WTC11 (cell line): ENCODE measurements around the gene SLC22A8. TPM values are rescaled to one million over a fixed set of nuclear protein-coding genes. Genes with fewer than 3 reads are reported as not detected.

Experiments
- ATAC-seq: fragments of 200-7000 bp; cut with Tn5 transposase; 2 replicates; pipeline ENCODE4 v1.10.0; 2021; ENCODE audit warnings: mild to moderate bottlenecking, moderate library complexity
- CTCF ChIA-PET: fragments of 300-600 bp; sonication (Branson Sonifier 250); formaldehyde crosslinking; loops from one replicate; lab custom pipeline; 2021; ENCODE audit warnings: antibody characterized with exemption; lab: Charles Lee
- POLR2A ChIA-PET: fragments of 350-600 bp; sonication (Branson Sonifier 250); formaldehyde crosslinking; loops from one replicate; lab custom pipeline; 2021; ENCODE audit warnings: antibody characterized with exemption; lab: Charles Lee
- DNase-seq: peaks from one replicate; pipeline ENCODE4 v3.0.0; 2021; ENCODE audit warnings: low spot score
- H3K27ac Mint-ChIP-seq: 2 replicates; pipeline ENCODE4 v1.8.0; 2021; ENCODE audit warnings: mixed read lengths
- H3K27me3 Mint-ChIP-seq: 2 replicates; pipeline ENCODE4 v1.8.0; 2021; ENCODE audit warnings: low read depth, mild to moderate bottlenecking, moderate library complexity, mixed read lengths
- H3K36me3 Mint-ChIP-seq: 2 replicates; pipeline ENCODE4 v1.8.0; 2021; ENCODE audit warnings: mixed read lengths
- H3K4me1 Mint-ChIP-seq: 2 replicates; pipeline ENCODE4 v1.8.0; 2022; ENCODE audit warnings: mixed read lengths
- H3K4me3 Mint-ChIP-seq: 2 replicates; pipeline ENCODE4 v1.8.0; 2021; ENCODE audit warnings: mild to moderate bottlenecking, moderate library complexity, mixed read lengths
- H3K9me3 Mint-ChIP-seq: 2 replicates; pipeline ENCODE4 v1.8.0; 2021; ENCODE audit warnings: mixed read lengths
- AFF4 ChIP-seq: sonication (generic); formaldehyde crosslinking; IDR thresholded peaks from 2 replicates; pipeline ENCODE4 v1.8.1; 2023; ENCODE audit warnings: mild to moderate bottlenecking, missing genetic modification reagents, borderline replicate concordance
- ATF1 ChIP-seq: sonication (generic); formaldehyde crosslinking; IDR thresholded peaks from 2 replicates; pipeline ENCODE4 v1.8.1; 2023; ENCODE audit warnings: mild to moderate bottlenecking, moderate library complexity, missing genetic modification reagents
- E2F4 ChIP-seq: sonication (generic); formaldehyde crosslinking; IDR thresholded peaks from 2 replicates; pipeline ENCODE4 v1.8.1; 2022; ENCODE audit warnings: low read depth, mild to moderate bottlenecking, moderate library complexity, missing genetic modification reagents, borderline replicate concordance
- ELF4 ChIP-seq: sonication (generic); formaldehyde crosslinking; IDR thresholded peaks from 2 replicates; pipeline ENCODE4 v1.8.1; 2022; ENCODE audit warnings: low read depth, mild to moderate bottlenecking, moderate library complexity, missing genetic modification reagents
- ESRRA ChIP-seq: sonication (generic); formaldehyde crosslinking; IDR thresholded peaks from 2 replicates; pipeline ENCODE4 v1.8.1; 2022; ENCODE audit warnings: mild to moderate bottlenecking, missing genetic modification reagents, borderline replicate concordance
- FOXK1 ChIP-seq: sonication (generic); formaldehyde crosslinking; IDR thresholded peaks from 2 replicates; pipeline ENCODE4 v1.8.0; 2022; ENCODE audit warnings: mild to moderate bottlenecking, moderate library complexity, missing genetic modification reagents
- HMGXB4 ChIP-seq: sonication (generic); formaldehyde crosslinking; IDR thresholded peaks from 2 replicates; pipeline ENCODE4 v1.8.1; 2023; ENCODE audit warnings: mild to moderate bottlenecking, moderate library complexity, missing genetic modification reagents
- JUN ChIP-seq: sonication (generic); formaldehyde crosslinking; IDR thresholded peaks from 2 replicates; pipeline ENCODE4 v1.8.0; 2023; ENCODE audit warnings: mild to moderate bottlenecking, missing genetic modification reagents
- KAT7 ChIP-seq: sonication (generic); formaldehyde crosslinking; IDR thresholded peaks from 2 replicates; pipeline ENCODE4 v1.8.1; 2023; ENCODE audit warnings: missing genetic modification reagents, mild to moderate bottlenecking, borderline replicate concordance
- MYBL2 ChIP-seq: sonication (generic); formaldehyde crosslinking; IDR thresholded peaks from 2 replicates; pipeline ENCODE4 v1.8.1; 2023; ENCODE audit warnings: mild to moderate bottlenecking, moderate library complexity, missing genetic modification reagents
- NFYB ChIP-seq: sonication (generic); formaldehyde crosslinking; conservative IDR thresholded peaks from 2 replicates; pipeline ENCODE4 v1.8.0; 2022; ENCODE audit warnings: low read depth, missing genetic modification reagents
- OVOL2 ChIP-seq: fragments of 250-450 bp; sonication (Bioruptor Pico); IDR thresholded peaks from 2 replicates; pipeline ENCODE4 v1.9.0; 2021; ENCODE audit warnings: mild to moderate bottlenecking, borderline replicate concordance
- TEAD1 ChIP-seq: sonication (generic); formaldehyde crosslinking; IDR thresholded peaks from 2 replicates; pipeline ENCODE4 v1.8.0; 2022; ENCODE audit warnings: mild to moderate bottlenecking, missing genetic modification reagents
- USF2 ChIP-seq: sonication (generic); formaldehyde crosslinking; IDR thresholded peaks from 2 replicates; pipeline ENCODE4 v1.8.1; 2023; ENCODE audit warnings: mild to moderate bottlenecking, missing genetic modification reagents, moderate library complexity
- ZNF263 ChIP-seq: sonication (generic); formaldehyde crosslinking; IDR thresholded peaks from 2 replicates; pipeline ENCODE4 v1.8.1; 2022; ENCODE audit warnings: low read depth, mild to moderate bottlenecking, moderate library complexity, missing genetic modification reagents
- ZNF281 ChIP-seq: sonication (generic); formaldehyde crosslinking; IDR thresholded peaks from 2 replicates; pipeline ENCODE4 v1.8.0; 2023; ENCODE audit warnings: mild to moderate bottlenecking, missing genetic modification reagents
- total RNA-seq: library from RNA; stranded (reverse); gene quantifications from 3 replicates; pipeline ENCODE4 v1.2.3, GENCODE V29; 2021

Gene SLC22A8
- total RNA-seq, 1 experiment from 2014 or later: not detected

GRCh38 chr11:62981743-62982142 is 33.9 kb downstream of the SLC22A8 start:
- no peaks in the 10 kb centered on the region for H3K36me3 Mint-ChIP-seq
- no peak overlapping the region for H3K27ac Mint-ChIP-seq
- TF ChIP-seq TEAD1 (CRISPR knock-in tag) (no peak), HMGXB4 (CRISPR knock-in tag) (no peak), ZNF263 (CRISPR knock-in tag) (no peak), OVOL2 (CRISPR knock-in tag) (no peak), ESRRA (CRISPR knock-in tag) (no peak), MYBL2 (CRISPR knock-in tag) (no peak), USF2 (CRISPR knock-in tag) (no peak), ATF1 (CRISPR knock-in tag) (no peak)
- H3K4me1 Mint-ChIP-seq: no peaks in the 10 kb centered on the region
- H3K9me3 Mint-ChIP-seq: no peaks in the 10 kb centered on the region
- no peak overlapping the region for H3K4me3 Mint-ChIP-seq
- H3K27me3 Mint-ChIP-seq: no peaks in the 10 kb centered on the region
- ChIA-PET POLR2A (no interaction called here), CTCF (interaction anchor here (1.2 to 10.4 kb wide), 6 partner anchors 26 to 75 kb away, joined by 3 to 302 read pairs (median 6); partner anchors contain the start of gene SLC22A8)
- DNase-seq: peak; percentile 45
- peak; percentile 86 for ATAC-seq

- H3K9me3 Mint-ChIP-seq: no peaks in the 10 kb centered on the region
- ChIA-PET POLR2A (no interaction called here), CTCF (interaction anchor here (0.6 to 10.4 kb wide), 7 partner anchors 11 to 74 kb away, joined by 3 to 302 read pairs (median 6); no protein-coding TSS in a partner anchor)
- no peak for DNase-seq
- no peak overlapping the region for H3K27ac Mint-ChIP-seq
- no peaks in the 10 kb centered on the region for H3K36me3 Mint-ChIP-seq
- H3K27me3 Mint-ChIP-seq: no peaks in the 10 kb centered on the region
- no peaks in the 10 kb centered on the region for H3K4me1 Mint-ChIP-seq
- TF ChIP-seq AFF4 (CRISPR knock-in tag) (no peak), NFYB (CRISPR knock-in tag) (no peak), ZNF281 (CRISPR knock-in tag) (no peak), JUN (CRISPR knock-in tag) (0 out of 2 replicates have a peak, but pooled peaks have one; percentile 19), ELF4 (CRISPR knock-in tag) (no peak), KAT7 (CRISPR knock-in tag) (no peak), FOXK1 (no peak), E2F4 (CRISPR knock-in tag) (no peak)
- TF ChIP-seq, all 79 proteins: peak for 1
- H3K4me3 Mint-ChIP-seq: no peak overlapping the region
- ATAC-seq: no peak
Observed at GRCh38 chr11:62980133-62980760, 35.4 kb downstream of the SLC22A8 start.
